Measurements from ENCODE around the gene ACP7. TPM values are rescaled to one million over a fixed set of nuclear protein-coding genes. Genes with fewer than 3 reads are reported as not detected.

ACP7 gene, protein sequence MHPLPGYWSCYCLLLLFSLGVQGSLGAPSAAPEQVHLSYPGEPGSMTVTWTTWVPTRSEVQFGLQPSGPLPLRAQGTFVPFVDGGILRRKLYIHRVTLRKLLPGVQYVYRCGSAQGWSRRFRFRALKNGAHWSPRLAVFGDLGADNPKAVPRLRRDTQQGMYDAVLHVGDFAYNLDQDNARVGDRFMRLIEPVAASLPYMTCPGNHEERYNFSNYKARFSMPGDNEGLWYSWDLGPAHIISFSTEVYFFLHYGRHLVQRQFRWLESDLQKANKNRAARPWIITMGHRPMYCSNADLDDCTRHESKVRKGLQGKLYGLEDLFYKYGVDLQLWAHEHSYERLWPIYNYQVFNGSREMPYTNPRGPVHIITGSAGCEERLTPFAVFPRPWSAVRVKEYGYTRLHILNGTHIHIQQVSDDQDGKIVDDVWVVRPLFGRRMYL
- total RNA-seq = 0.18 and 0.49 TPM in 2 replicates
- 0.03 and 0.04 TPM in 2 replicates for polyA plus RNA-seq
- polyA plus RNA-seq (2011; cell fraction: cytosol; rRNA removed) = 0.04 and 0.08 TPM in 2 replicates
- 0.04 and 0.05 TPM in 2 replicates for polyA plus RNA-seq (2011; cell fraction: nucleus; rRNA removed)
- polyA plus RNA-seq (2012) = 0.25 TPM in 1 of 2 replicates, not detected in the other
- not detected in 2 replicates for polyA minus RNA-seq
- polyA minus RNA-seq (2011; cell fraction: cytosol; rRNA and poly(A)+ RNA removed) = not detected
- not detected in 2 replicates for polyA minus RNA-seq (2011; cell fraction: nucleus; rRNA and poly(A)+ RNA removed)
- Bru-seq, nascent RNA = percentile 19 among the genes with signal in this experiment
- percentile 15 among the genes with signal in this experiment for BruChase-seq, experiment 1, labeled RNA remaining after a 6-hour chase
- BruChase-seq, experiment 2, labeled RNA remaining after a 2-hour chase = percentile 10 among the genes with signal in this experiment
- long read RNA-seq = 0 reads

DNA sequence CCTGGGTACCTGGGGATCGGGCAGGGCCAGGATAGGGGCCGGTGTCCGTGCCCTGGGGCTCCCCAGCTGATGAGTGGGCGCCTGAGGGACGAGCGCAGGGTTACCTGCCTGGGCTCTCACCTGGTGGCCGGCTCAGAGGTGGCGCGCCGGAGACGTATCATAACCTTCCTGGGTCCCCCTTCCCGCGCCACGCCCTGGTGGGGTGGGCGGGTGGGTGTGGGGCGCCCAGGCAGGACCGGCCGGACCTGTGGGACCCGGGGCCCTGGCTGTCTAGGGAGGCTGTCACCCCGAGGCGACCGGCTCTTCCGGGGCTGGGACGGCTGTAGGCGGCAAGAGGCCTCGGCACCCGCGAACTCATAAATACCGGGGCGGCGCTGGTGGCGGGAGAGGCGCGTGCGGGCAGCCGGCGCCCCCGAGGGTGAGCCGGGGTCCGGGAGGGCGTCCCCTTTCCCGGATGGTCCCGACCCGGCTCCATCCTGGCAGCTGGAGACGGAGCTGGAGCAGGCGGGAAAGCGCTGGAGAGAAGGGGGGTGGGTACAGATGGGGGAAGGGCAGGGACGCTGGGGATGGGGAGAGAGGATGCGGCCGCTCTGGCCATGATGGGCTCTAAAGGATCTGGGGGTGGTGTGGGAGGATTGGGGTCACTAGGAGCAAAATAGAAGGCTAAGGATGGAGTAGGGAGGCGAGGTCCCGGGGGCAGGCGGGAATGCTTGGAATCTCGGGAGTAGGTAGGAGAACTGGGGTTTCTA lies at the start of gene ACP7:
TSS of gene ACP7 (plus strand) at position 386 of the 749 bp plus-strand sequence. CDS start 902 bp downstream, outside the sequence.
- Histone ChIP-seq H3K27ac (ENCODE audit: insufficient read depth, low read depth, low read length) (no peak within 1 kb of the TSS), H3K79me2 (ENCODE audit: control insufficient read depth, insufficient read depth, low read length) (no peaks in the 10 kb centered on the region), H3K36me3 (ENCODE audit: control insufficient read depth in 2 of 2, extremely low read depth in 1 of 2, insufficient read depth in 2 of 2, low read length in 2 of 2) (no peaks in the 10 kb centered on the region), H3K9me1 (replicated peaks; ENCODE audit: control insufficient read depth, extremely low read depth, insufficient read depth, low read length) (no peaks in the 10 kb centered on the region), H3K4me2 (ENCODE audit: insufficient read depth, low read length) (peak within 1 kb of the TSS; percentile 87), H4K20me1 (replicated peaks; ENCODE audit: control insufficient read depth, extremely low read depth, insufficient read depth, low read length) (no peaks in the 10 kb centered on the region), H3K4me1 (ENCODE audit: control insufficient read depth, extremely low read depth, insufficient read depth, low read length) (peaks cover 10% of the 10 kb centered on the region), H3K27me3 (ENCODE audit: control insufficient read depth in 2 of 2, insufficient read depth in 2 of 2, low read length in 2 of 2) (no peaks in the 10 kb centered on the region), H3K4me3 (replicated peaks in 1 of 3; ENCODE audit: insufficient read depth in 1 of 3, low read depth in 1 of 3, low read length in 3 of 3) (peak within 1 kb of the TSS; percentile 7 to 24 (median 15)), H2AFZ (ENCODE audit: low read depth, low read length) (peak within 1 kb of the TSS; percentile 72), H3K9me3 (replicated peaks; ENCODE audit: control insufficient read depth, insufficient read depth, low read length) (no peaks in the 10 kb centered on the region), H3K9ac (replicated peaks; ENCODE audit: extremely low read depth, insufficient read depth, low read length) (no peak within 1 kb of the TSS)
- DNase-seq (ENCODE audit: low read depth, low spot score) (no peak), FAIRE-seq (no peak)
- TF ChIP-seq, protein P1, sequence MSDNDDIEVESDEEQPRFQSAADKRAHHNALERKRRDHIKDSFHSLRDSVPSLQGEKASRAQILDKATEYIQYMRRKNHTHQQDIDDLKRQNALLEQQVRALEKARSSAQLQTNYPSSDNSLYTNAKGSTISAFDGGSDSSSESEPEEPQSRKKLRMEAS (IDR thresholded peaks at IDR 0.05; ENCODE audit: insufficient read depth, insufficient read length) = no peak
- peak; percentile 39 for TF ChIP-seq EZH2 (IDR thresholded peaks at IDR 0.05; ENCODE audit: borderline replicate concordance, low read depth, low read length, severe bottlenecking)
- CTCF ChIA-PET = interaction anchor here (1.0 to 1.9 kb wide), 7 partner anchors 11 to 122 kb away, joined by 3 to 8 read pairs (median 3); no protein-coding TSS in a partner anchor
- POLR2A ChIA-PET = interaction anchor here (0.6 kb wide), 1 partner anchor 54 kb away, joined by 4 read pairs; no protein-coding TSS in a partner anchor
- no TSS peak for BruUV-seq (replicated peaks)
- dilution Hi-C loops (cut with MboI; ENCODE audit: extremely low pct_ligation_motif_present, low sequenced_read_pairs) (no loop called here), intact Hi-C loops (cut with micrococcal nuclease) (loop anchor here (1.0 kb wide), 1 partner anchor 11 kb away; no protein-coding TSS in a partner anchor)
